GM06990 (cell line): ENCODE data around the gene SBF2.

Source experiments
- DNase-seq: peaks from one replicate; pipeline ENCODE4 v3.0.0-alpha.2; 2011; ENCODE audit not compliant: insufficient read length; ENCODE audit errors: extremely low read depth
- H3K27me3 ChIP-seq: replicated peaks from 2 replicates; pipeline ENCODE4 v1.6.0; 2011; ENCODE audit warnings: low read length; ENCODE audit not compliant: control insufficient read depth, insufficient read depth
- H3K36me3 ChIP-seq: 2 replicates; pipeline ENCODE4 v1.5.1; 2011; ENCODE audit warnings: low read length; ENCODE audit not compliant: control insufficient read depth, insufficient read depth
- H3K4me3 ChIP-seq: replicated peaks from 2 replicates; pipeline ENCODE4 v1.5.1; 2011; ENCODE audit warnings: low read depth, mild to moderate bottlenecking, control low read depth, low read length
- CTCF ChIP-seq: IDR thresholded peaks from 2 replicates; pipeline ENCODE4 v1.5.1; 2011; ENCODE audit warnings: low read length, control low read depth, mild to moderate bottlenecking, inconsistent platforms; ENCODE audit not compliant: insufficient read depth, poor library complexity, severe bottlenecking

The SBF2 gene

GRCh38 chr11:9850224-9850895, 443.7 kb downstream of the SBF2 start:
- H3K27me3 ChIP-seq: no peaks in the 10 kb centered on the region
- no peak for TF ChIP-seq CTCF
- no peak for DNase-seq
- H3K4me3 ChIP-seq: no peak overlapping the region
- no peaks in the 10 kb centered on the region for H3K36me3 ChIP-seq

- no peaks in the 10 kb centered on the region for H3K36me3 ChIP-seq
- no peaks in the 10 kb centered on the region for H3K27me3 ChIP-seq
- DNase-seq: no peak
- H3K4me3 ChIP-seq: no peak overlapping the region
- TF ChIP-seq CTCF: no peak
Measured at GRCh38 chr11:9849389-9849788, 444.6 kb downstream of the SBF2 start.

GRCh38 chr11:9847636-9848035, 446.4 kb downstream of the SBF2 start:
- no peaks in the 10 kb centered on the region for H3K36me3 ChIP-seq
- TF ChIP-seq CTCF: no peak
- no peak for DNase-seq
- H3K4me3 ChIP-seq: no peak overlapping the region
- H3K27me3 ChIP-seq: no peaks in the 10 kb centered on the region

DNA sequence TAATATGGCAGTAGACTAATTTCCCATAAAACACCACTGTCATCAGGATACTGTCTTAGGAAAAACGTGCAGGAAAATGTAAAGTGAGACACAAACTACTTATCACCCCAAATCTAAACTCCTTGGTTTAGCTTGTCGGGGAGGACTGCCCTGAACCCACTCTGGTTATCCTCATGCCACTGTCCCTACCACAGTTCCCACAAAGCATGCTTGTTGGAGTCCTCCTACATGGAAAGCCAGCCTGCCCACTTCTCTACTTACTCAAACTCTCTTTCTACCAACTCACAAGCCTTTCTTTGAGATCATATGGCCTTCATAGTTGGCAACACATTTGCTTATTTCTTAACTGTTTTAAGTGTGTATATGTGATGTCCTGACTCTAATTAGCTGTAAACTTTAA, 451.1 kb downstream of the SBF2 start:
- H3K36me3 ChIP-seq: no peaks in the 10 kb centered on the region
- no peak for TF ChIP-seq CTCF
- no peak for DNase-seq
- no peaks in the 10 kb centered on the region for H3K27me3 ChIP-seq
- H3K4me3 ChIP-seq: no peak overlapping the region

DNA sequence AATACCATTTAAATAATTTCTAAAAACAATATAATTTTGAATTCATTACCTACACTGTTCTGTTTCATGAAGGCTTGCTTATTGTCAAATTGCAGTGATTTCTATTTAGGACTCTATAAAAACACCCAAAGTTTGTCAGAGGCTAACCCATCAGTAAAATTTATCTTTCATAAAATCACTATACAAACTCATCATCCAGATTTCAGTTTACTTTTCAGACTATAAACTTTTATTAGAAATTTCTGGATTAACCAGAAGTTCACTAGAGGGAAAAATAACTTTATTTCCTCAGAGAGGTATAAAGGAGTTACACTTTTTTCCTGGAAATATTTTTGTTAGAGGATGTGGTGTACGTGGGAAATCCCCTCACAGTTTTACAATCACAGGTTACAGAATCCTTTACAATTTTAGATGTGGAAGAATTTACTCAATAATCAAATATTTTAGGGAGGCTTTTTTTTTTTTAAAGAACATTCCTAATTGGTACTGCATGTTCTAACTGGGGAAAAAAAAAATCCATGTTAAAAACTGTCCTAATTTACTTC, 453.5 kb downstream of the SBF2 start:
- DNase-seq: no peak
- H3K4me3 ChIP-seq: no peak overlapping the region
- H3K27me3 ChIP-seq: no peaks in the 10 kb centered on the region
- H3K36me3 ChIP-seq: no peaks in the 10 kb centered on the region
- no peak for TF ChIP-seq CTCF
